RWPE1 (cell line): ENCODE data around the gene ROR1.

Experiments
- CTCF ChIA-PET: fragments of 350-600 bp; sonication (Branson Sonifier 250); formaldehyde crosslinking; extraction: SDS; loops from one replicate; lab custom pipeline; 2021; lab: Yijun Ruan, JAX
- POLR2A ChIA-PET: fragments of 400-600 bp; formaldehyde crosslinking; extraction: SDS; loops from one replicate; lab custom pipeline; 2020; ENCODE audit warnings: antibody characterized with exemption; ENCODE audit not compliant: low non-redundant PET; lab: Yijun Ruan, JAX
- DNase-seq: peaks from one replicate; pipeline ENCODE4 v3.0.0; 2012; ENCODE audit warnings: low spot score
- H3K27ac ChIP-seq: fragments of 450-650 bp; 2 replicates; pipeline ENCODE4 v1.5.1; 2017
- CTCF ChIP-seq: fragments of 450-650 bp; conservative IDR thresholded peaks from 2 replicates; pipeline ENCODE4 v1.5.1; 2017; ENCODE audit warnings: low read depth, mild to moderate bottlenecking

Gene ROR1

GRCh38 chr1:64062941-64063581 is 289.2 kb downstream of the ROR1 start:
- DNase-seq = no peak
- CTCF ChIA-PET = no interaction called here
- no peak overlapping the region for H3K27ac ChIP-seq
- no peak for TF ChIP-seq CTCF
- POLR2A ChIA-PET = no interaction called here

GRCh38 chr1:64065571-64065970 is 291.8 kb downstream of the ROR1 start:
- CTCF ChIA-PET = interaction anchor here (0.7 kb wide), 1 partner anchor 1982 kb away, joined by 3 read pairs; no protein-coding TSS in a partner anchor
- DNase-seq = no peak
- H3K27ac ChIP-seq = no peak overlapping the region
- TF ChIP-seq CTCF = no peak
- POLR2A ChIA-PET = no interaction called here

- no peak for TF ChIP-seq CTCF
- ChIA-PET POLR2A (no interaction called here), CTCF (no interaction called here)
- H3K27ac ChIP-seq = no peak overlapping the region
- DNase-seq = no peak
Measured at GRCh38 chr1:64072089-64072793, 298.4 kb downstream of the ROR1 start.

- no peak for DNase-seq
- CTCF ChIA-PET = no interaction called here
- POLR2A ChIA-PET = no interaction called here
- TF ChIP-seq CTCF = no peak
- no peak overlapping the region for H3K27ac ChIP-seq
Measured at GRCh38 chr1:64073705-64074104, 299.9 kb downstream of the ROR1 start.

- no peak for DNase-seq
- ChIA-PET POLR2A (no interaction called here), CTCF (no interaction called here)
- TF ChIP-seq CTCF = no peak
- H3K27ac ChIP-seq = no peak overlapping the region
Measured at GRCh38 chr1:64074767-64075166, 300.9 kb downstream of the ROR1 start.

GRCh38 chr1:64077281-64077940 is 303.6 kb downstream of the ROR1 start:
- ChIA-PET CTCF (interaction anchor here (0.6 kb wide), 1 partner anchor 72 kb away, joined by 3 read pairs; no protein-coding TSS in a partner anchor), POLR2A (no interaction called here)
- peak; percentile 29 for DNase-seq

More at GRCh38 chr1:64077281-64077940, 303.6 kb downstream of the ROR1 start:
- no peak for TF ChIP-seq CTCF
- H3K27ac ChIP-seq = no peak overlapping the region
